SK-N-SH treated with all-trans-retinoic acid at 6 μM for 48 hours (cell line): ENCODE measurements around the gene TMEM214.

Experiments used
- ATAC-seq: fragments of 200-7000 bp; cut with Tn5 transposase; 3 replicates; pipeline ENCODE4 v1.9.1; 2020; ENCODE audit warnings: mild to moderate bottlenecking, moderate library complexity
- ARNTL ChIP-seq: fragments of 450-650 bp; formaldehyde crosslinking; IDR thresholded peaks from 2 replicates; pipeline ENCODE4 v1.5.0; 2020; ENCODE audit warnings: low read depth, mild to moderate bottlenecking, moderate library complexity, borderline replicate concordance
- BACH2 ChIP-seq: fragments of 250-450 bp; sonication (Bioruptor Pico); IDR thresholded peaks from 2 replicates; pipeline ENCODE4 v1.9.0; 2021; ENCODE audit warnings: mild to moderate bottlenecking, borderline replicate concordance
- CREB5 ChIP-seq: fragments of 250-450 bp; sonication (Bioruptor Pico); IDR thresholded peaks from 2 replicates; pipeline ENCODE4 v1.5.1; 2020; ENCODE audit warnings: low read depth, mild to moderate bottlenecking, moderate library complexity
- CSDC2 ChIP-seq: fragments of 250-450 bp; sonication (Bioruptor Pico); IDR thresholded peaks from 2 replicates; pipeline ENCODE4 v1.5.0; 2020; ENCODE audit warnings: mild to moderate bottlenecking, moderate library complexity
- CSRNP3 ChIP-seq: fragments of 250-450 bp; sonication (Bioruptor Pico); IDR thresholded peaks from 2 replicates; pipeline ENCODE4 v1.5.1; 2021; ENCODE audit warnings: mild to moderate bottlenecking, moderate library complexity
- ESRRG ChIP-seq: fragments of 250-450 bp; sonication (Bioruptor Pico); IDR thresholded peaks from 2 replicates; pipeline ENCODE4 v1.6.1; 2021; ENCODE audit warnings: mild to moderate bottlenecking
- GLIS3 ChIP-seq: fragments of 250-450 bp; sonication (Bioruptor Pico); IDR thresholded peaks from 2 replicates; pipeline ENCODE4 v1.5.0; 2020; ENCODE audit warnings: mild to moderate bottlenecking, moderate library complexity
- OSR1 ChIP-seq: fragments of 250-450 bp; sonication (Bioruptor Pico); IDR thresholded peaks from 2 replicates; pipeline ENCODE4 v1.8.0; 2022; ENCODE audit warnings: moderate library complexity, mild to moderate bottlenecking, inconsistent platforms
- PATZ1 ChIP-seq: fragments of 250-450 bp; sonication (Bioruptor Pico); IDR thresholded peaks from 2 replicates; pipeline ENCODE4 v1.8.0; 2020; ENCODE audit warnings: mild to moderate bottlenecking, moderate library complexity, borderline replicate concordance
- POU6F1 ChIP-seq: fragments of 250-450 bp; sonication (Bioruptor Pico); IDR thresholded peaks from 2 replicates; pipeline ENCODE4 v1.8.0; 2021; ENCODE audit warnings: low read depth, mild to moderate bottlenecking, moderate library complexity, borderline replicate concordance
- PPARA ChIP-seq: fragments of 250-450 bp; sonication (Bioruptor Pico); IDR thresholded peaks from 2 replicates; pipeline ENCODE4 v1.5.0; 2020; ENCODE audit warnings: mild to moderate bottlenecking, borderline replicate concordance
- RARB ChIP-seq: fragments of 250-450 bp; sonication (Bioruptor Pico); IDR thresholded peaks from 2 replicates; pipeline ENCODE4 v1.8.0; 2021; ENCODE audit warnings: mild to moderate bottlenecking, moderate library complexity
- SNAI2 ChIP-seq: fragments of 250-450 bp; sonication (Bioruptor Pico); IDR thresholded peaks from 2 replicates; pipeline ENCODE4 v1.5.0; 2020; ENCODE audit warnings: mild to moderate bottlenecking, moderate library complexity
- TCF4 ChIP-seq: fragments of 250-450 bp; sonication (Bioruptor Pico); IDR thresholded peaks from 2 replicates; pipeline ENCODE4 v1.8.0; 2021; ENCODE audit warnings: mild to moderate bottlenecking, moderate library complexity, borderline replicate concordance
- TSHZ2 ChIP-seq: fragments of 250-450 bp; sonication (Bioruptor Pico); IDR thresholded peaks from 2 replicates; pipeline ENCODE4 v1.5.0; 2020; ENCODE audit warnings: mild to moderate bottlenecking, moderate library complexity
- ZC3H10 ChIP-seq: fragments of 250-450 bp; sonication (Bioruptor Pico); IDR thresholded peaks from 2 replicates; pipeline ENCODE4 v1.5.1; 2021; ENCODE audit warnings: mild to moderate bottlenecking, moderate library complexity
- ZFP30 ChIP-seq: fragments of 450-650 bp; formaldehyde crosslinking; IDR thresholded peaks from 2 replicates; pipeline ENCODE4 v1.5.0; 2022; ENCODE audit warnings: mild to moderate bottlenecking, moderate library complexity
- ZNF565 ChIP-seq: fragments of 450-650 bp; formaldehyde crosslinking; conservative IDR thresholded peaks from 2 replicates; pipeline ENCODE4 v1.5.0; 2020; ENCODE audit warnings: low read depth, mild to moderate bottlenecking, moderate library complexity
- ZNF8 ChIP-seq: fragments of 450-650 bp; formaldehyde crosslinking; IDR thresholded peaks from 2 replicates; pipeline ENCODE4 v1.5.0; 2020; ENCODE audit warnings: mild to moderate bottlenecking, moderate library complexity

Gene TMEM214

GRCh38 chr2:27057184-27057583 lies 24.4 kb downstream of the TMEM214 start:
- no peak for ATAC-seq
- TF ChIP-seq PATZ1 (no peak), CSDC2 (CRISPR knock-in tag) (no peak), RARB (no peak), ZC3H10 (no peak), BACH2 (no peak)

- ATAC-seq, result no peak
- TF ChIP-seq POU6F1 (CRISPR knock-in tag), result no peak
- TF ChIP-seq ARNTL (CRISPR knock-in tag), result no peak
- no peak for TF ChIP-seq ZNF565 (CRISPR knock-in tag)
- no peak for TF ChIP-seq CREB5
- no peak for TF ChIP-seq BACH2
- no peak for TF ChIP-seq TCF4
Observed at GRCh38 chr2:27058210-27058609, 25.4 kb downstream of the TMEM214 start.

- no peak for ATAC-seq
- TF ChIP-seq ARNTL (CRISPR knock-in tag) (no peak), ZNF8 (no peak), ESRRG (CRISPR knock-in tag) (no peak), TCF4 (no peak), ZC3H10 (no peak), GLIS3 (CRISPR knock-in tag) (no peak; the same call in 1 of the 2 replicates), OSR1 (CRISPR knock-in tag) (no peak), SNAI2 (CRISPR knock-in tag) (no peak), CSRNP3 (CRISPR knock-in tag) (no peak), ZFP30 (CRISPR knock-in tag) (no peak), PPARA (no peak), TSHZ2 (no peak), POU6F1 (CRISPR knock-in tag) (no peak)
Observed at GRCh38 chr2:27059141-27059820, 26.5 kb downstream of the TMEM214 start.
